Nephron progenitor cell (in vitro differentiated cells): ENCODE measurements around the gene TUG1.

ENCODE experiments used
- DNase-seq: peaks from one replicate; pipeline ENCODE4 v3.0.0; 2021
- H3K27ac Mint-ChIP-seq: 2 replicates; pipeline ENCODE4 v1.8.0; 2021; ENCODE audit warnings: mild to moderate bottlenecking, moderate library complexity, mixed read lengths
- H3K27me3 Mint-ChIP-seq: 2 replicates; pipeline ENCODE4 v1.8.0; 2021; ENCODE audit warnings: mild to moderate bottlenecking, low read depth, mixed read lengths; ENCODE audit not compliant: poor library complexity
- H3K36me3 Mint-ChIP-seq: 2 replicates; pipeline ENCODE4 v1.8.0; 2021; ENCODE audit warnings: low read depth, mixed read lengths
- H3K4me1 Mint-ChIP-seq: 2 replicates; pipeline ENCODE4 v1.8.0; 2021; ENCODE audit warnings: mixed read lengths
- H3K4me3 Mint-ChIP-seq: 2 replicates; pipeline ENCODE4 v1.8.0; 2021; ENCODE audit warnings: mild to moderate bottlenecking, moderate library complexity, mixed read lengths
- H3K9me3 Mint-ChIP-seq: 2 replicates; pipeline ENCODE4 v1.8.0; 2021; ENCODE audit warnings: mild to moderate bottlenecking, moderate library complexity, mixed read lengths
- TF ChIP-seq, protein P1 (sequence below): fragments of 200-600 bp; sonication (generic); IDR thresholded peaks from 2 replicates; pipeline ENCODE4 v1.5.0; 2021; ENCODE audit warnings: antibody characterized with exemption

Gene TUG1

DNA sequence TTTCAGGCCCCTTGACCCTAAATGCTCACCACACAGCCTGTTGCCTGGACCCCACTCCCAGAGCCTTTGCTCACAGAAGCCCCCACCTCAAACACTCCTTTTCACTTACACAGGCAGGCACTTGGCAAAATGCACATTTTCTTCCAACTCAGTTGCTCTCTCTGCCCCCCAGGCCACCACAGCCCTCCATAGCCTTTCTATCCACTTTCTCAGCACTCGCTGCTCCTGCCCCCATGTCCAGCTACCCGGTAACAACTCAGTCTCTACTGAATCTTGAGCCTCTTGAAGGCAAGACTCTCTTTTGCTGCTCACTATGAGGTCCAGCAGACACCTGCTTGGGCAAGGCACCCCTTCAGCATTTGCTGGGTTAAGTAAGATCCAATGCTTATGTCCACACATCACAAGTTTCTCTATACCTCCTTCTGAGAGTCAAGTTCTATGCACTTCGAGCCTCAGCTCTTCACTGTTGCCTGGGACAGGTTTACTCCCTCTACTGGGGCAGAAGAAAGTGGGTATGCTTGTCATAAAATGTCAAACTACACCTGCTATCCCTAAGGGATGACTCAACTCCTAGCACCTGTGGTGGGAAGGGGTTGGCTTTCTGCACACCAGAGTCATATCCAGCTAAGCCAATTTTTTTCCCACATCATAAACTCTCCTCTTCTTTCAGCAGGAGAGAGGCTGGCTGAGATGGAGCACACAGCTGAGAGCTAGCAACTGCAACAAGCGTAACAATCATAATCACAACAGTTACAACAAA is 37.3 kb upstream of the TUG1 start:
- H3K4me3 Mint-ChIP-seq = no peak overlapping the region
- no peaks in the 10 kb centered on the region for H3K4me1 Mint-ChIP-seq
- TF ChIP-seq, protein P1, sequence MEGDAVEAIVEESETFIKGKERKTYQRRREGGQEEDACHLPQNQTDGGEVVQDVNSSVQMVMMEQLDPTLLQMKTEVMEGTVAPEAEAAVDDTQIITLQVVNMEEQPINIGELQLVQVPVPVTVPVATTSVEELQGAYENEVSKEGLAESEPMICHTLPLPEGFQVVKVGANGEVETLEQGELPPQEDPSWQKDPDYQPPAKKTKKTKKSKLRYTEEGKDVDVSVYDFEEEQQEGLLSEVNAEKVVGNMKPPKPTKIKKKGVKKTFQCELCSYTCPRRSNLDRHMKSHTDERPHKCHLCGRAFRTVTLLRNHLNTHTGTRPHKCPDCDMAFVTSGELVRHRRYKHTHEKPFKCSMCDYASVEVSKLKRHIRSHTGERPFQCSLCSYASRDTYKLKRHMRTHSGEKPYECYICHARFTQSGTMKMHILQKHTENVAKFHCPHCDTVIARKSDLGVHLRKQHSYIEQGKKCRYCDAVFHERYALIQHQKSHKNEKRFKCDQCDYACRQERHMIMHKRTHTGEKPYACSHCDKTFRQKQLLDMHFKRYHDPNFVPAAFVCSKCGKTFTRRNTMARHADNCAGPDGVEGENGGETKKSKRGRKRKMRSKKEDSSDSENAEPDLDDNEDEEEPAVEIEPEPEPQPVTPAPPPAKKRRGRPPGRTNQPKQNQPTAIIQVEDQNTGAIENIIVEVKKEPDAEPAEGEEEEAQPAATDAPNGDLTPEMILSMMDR = no peak
- no peaks in the 10 kb centered on the region for H3K9me3 Mint-ChIP-seq
- no peak for DNase-seq
- H3K27me3 Mint-ChIP-seq = peaks cover 4% of the 10 kb centered on the region
- H3K36me3 Mint-ChIP-seq = peaks cover 77% of the 10 kb centered on the region
- no peak overlapping the region for H3K27ac Mint-ChIP-seq

DNA sequence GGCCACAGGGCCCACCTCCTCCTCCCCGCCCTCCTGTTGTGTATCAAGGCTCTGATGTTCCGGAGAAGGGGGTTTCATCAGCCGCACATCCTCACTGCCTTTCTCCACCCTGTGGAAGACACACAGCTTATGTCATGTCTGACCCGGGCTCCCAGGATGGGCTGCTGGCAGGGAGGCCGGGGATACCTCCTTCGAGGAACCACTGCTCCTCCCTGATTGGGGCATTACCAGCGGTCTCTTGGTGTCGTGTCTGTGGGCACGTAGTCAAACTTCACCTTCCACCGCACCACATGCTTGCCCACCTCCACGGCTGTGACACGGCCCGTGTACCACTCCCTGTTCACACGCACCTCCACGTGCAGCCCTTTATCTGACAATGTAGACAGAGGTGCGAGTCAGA is 36.4 kb upstream of the TUG1 start:
- Mint-ChIP-seq H3K4me3 (no peak overlapping the region), H3K9me3 (no peaks in the 10 kb centered on the region), H3K36me3 (peaks cover 76% of the 10 kb centered on the region), H3K27ac (peak overlapping the region; percentile 42), H3K4me1 (peaks cover 6% of the 10 kb centered on the region), H3K27me3 (peaks cover 4% of the 10 kb centered on the region)
- no peak for DNase-seq
- TF ChIP-seq, protein P1 = no peak

DNA sequence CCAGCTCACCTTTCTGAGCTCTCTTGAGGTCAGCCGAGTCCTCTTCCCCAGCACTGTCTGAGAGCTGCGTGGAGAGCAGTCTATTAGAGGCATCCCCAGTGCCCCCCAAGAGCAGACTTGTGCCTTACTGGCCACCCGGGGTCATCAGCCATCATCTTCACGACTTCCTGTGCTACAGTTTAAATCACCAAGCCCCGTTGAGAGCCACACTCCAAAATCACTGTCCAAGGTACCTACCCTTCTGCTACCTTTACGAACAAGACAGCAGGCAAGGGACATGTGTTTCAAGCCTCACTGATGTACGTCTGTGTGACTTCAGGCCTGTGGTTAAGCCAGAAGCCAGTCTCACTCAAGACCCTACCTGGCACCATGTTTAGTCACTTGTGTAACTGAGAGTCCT is 35.6 kb upstream of the TUG1 start:
- H3K9me3 Mint-ChIP-seq = no peaks in the 10 kb centered on the region
- peaks cover 76% of the 10 kb centered on the region for H3K36me3 Mint-ChIP-seq
- no peak overlapping the region for H3K27ac Mint-ChIP-seq
- no peak overlapping the region for H3K4me3 Mint-ChIP-seq
- TF ChIP-seq, protein P1 = no peak
- H3K4me1 Mint-ChIP-seq = peaks cover 6% of the 10 kb centered on the region
- H3K27me3 Mint-ChIP-seq = peaks cover 4% of the 10 kb centered on the region
- no peak for DNase-seq

DNA sequence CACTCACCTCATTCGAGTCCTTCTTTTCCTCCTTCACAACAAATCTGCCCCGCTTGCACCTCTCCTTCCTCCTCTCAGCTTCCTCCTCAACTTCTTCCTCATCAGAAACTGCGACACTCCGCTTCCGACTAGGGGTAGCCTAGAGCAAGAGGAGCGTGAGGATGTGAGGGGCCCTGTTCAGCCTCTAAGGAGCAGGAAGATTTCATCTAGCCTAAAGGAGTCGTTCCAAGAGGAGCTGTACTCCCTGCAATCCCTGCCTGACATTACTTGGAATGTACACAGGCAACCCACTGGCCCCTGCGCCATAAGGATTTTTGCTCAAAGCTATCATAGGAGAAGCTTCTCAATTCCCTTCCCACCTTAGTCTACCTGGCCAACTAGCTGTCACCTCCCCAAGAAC is 35.0 kb upstream of the TUG1 start:
- no peaks in the 10 kb centered on the region for H3K9me3 Mint-ChIP-seq
- H3K27ac Mint-ChIP-seq = no peak overlapping the region
- no peak for DNase-seq
- H3K4me3 Mint-ChIP-seq = no peak overlapping the region
- TF ChIP-seq, protein P1 = no peak
- H3K27me3 Mint-ChIP-seq = peaks cover 4% of the 10 kb centered on the region
- peaks cover 6% of the 10 kb centered on the region for H3K4me1 Mint-ChIP-seq
- H3K36me3 Mint-ChIP-seq = peaks cover 76% of the 10 kb centered on the region

DNA sequence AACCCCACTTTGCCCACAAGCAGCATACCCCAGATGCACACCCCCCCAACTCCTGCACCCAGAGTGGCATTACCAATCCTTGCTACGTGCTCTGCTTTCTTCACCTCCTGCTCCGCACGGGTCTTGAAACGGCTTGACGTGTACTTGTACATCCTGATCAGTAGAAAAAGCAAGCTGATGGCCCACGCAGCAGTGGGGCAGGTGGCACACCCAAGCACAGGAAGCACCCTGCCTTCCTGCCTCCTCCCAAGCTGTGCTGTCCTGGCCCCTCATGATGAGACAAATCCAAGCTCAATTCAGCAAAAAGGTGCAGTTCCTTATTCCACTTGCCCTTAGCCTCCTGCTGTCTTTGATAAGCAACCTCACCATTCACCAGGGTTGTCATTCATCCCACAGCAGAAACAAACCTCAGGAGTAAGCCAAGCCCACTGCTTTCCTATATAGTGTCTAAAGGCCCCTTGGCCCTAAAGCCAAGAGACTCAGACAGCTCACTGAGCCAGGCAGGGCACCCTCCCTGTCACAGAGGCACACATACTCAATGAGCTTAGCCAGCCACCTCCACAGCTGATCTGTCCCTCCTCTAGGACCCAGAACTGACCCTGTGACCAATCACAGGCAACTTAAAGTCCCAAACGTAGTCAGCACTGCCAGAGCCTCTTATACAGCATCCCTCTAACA is 28.2 kb upstream of the TUG1 start:
- no peaks in the 10 kb centered on the region for H3K9me3 Mint-ChIP-seq
- no peak overlapping the region for H3K4me3 Mint-ChIP-seq
- H3K36me3 Mint-ChIP-seq = peaks cover 74% of the 10 kb centered on the region
- H3K27ac Mint-ChIP-seq = no peak overlapping the region
- H3K27me3 Mint-ChIP-seq = no peaks in the 10 kb centered on the region
- TF ChIP-seq, protein P1 = no peak
- H3K4me1 Mint-ChIP-seq = peaks cover 6% of the 10 kb centered on the region
- DNase-seq = no peak
